B cell (primary cell): ENCODE data around the gene PDE4B. TPM values are rescaled to one million over a fixed set of nuclear protein-coding genes. Genes with fewer than 3 reads are reported as not detected.

ENCODE experiments used
- ATAC-seq: fragments of 200-7000 bp; cut with Tn5 transposase; one replicate; pipeline ENCODE4 v1.10.0; 2021; ENCODE audit warnings: low read depth, mild to moderate bottlenecking, moderate number of reproducible peaks, moderate library complexity
- CTCF ChIA-PET: fragments of 350-600 bp; sonication (Branson Sonifier 250); formaldehyde crosslinking; loops from one replicate; lab custom pipeline; 2021; ENCODE audit warnings: antibody characterized with exemption, inconsistent platforms; lab: Charles Lee
- POLR2A ChIA-PET: fragments of 350-600 bp; sonication (Branson Sonifier 250); formaldehyde crosslinking; loops from one replicate; lab custom pipeline; 2021; ENCODE audit warnings: antibody characterized with exemption; lab: Charles Lee
- DNase-seq: peaks from one replicate; pipeline ENCODE4 v3.0.0; 2013
- H2AFZ ChIP-seq: 2 replicates; pipeline ENCODE4 v1.6.1; 2012; ENCODE audit warnings: mild to moderate bottlenecking, low read depth, low read length; ENCODE audit not compliant: insufficient read depth, poor library complexity, severe bottlenecking
- H3K27ac ChIP-seq, 2 donors: 1 replicate in 1 of 2; 2 replicates in 1 of 2; pipeline ENCODE4 v1.5.1; 2012 to 2013; ENCODE audit warnings: low read length in 2 of 2, mild to moderate bottlenecking in 2 of 2, moderate library complexity in 1 of 2
- H3K27me3 ChIP-seq, 4 experiments: fragments of 200-600 bp in 1 of 4; sonication (generic) in 1 of 4; replicated peaks in 1 of 4; 1 replicate in 2 of 4; 2 replicates in 2 of 4; pipeline versions ENCODE4 v1.6.1 to v1.7.0; 2013 to 2016; ENCODE audit warnings: low read length in 3 of 4, mild to moderate bottlenecking in 2 of 4, mixed read lengths in 1 of 4, moderate library complexity in 1 of 4; ENCODE audit not compliant: insufficient read depth in 4 of 4, control insufficient read depth in 3 of 4; ENCODE audit errors: control extremely low read depth in 1 of 4
- H3K36me3 ChIP-seq, 2 experiments: replicated peaks in 1 of 2; 1 replicate in 1 of 2; 2 replicates in 1 of 2; pipeline versions ENCODE4 v1.6.1 to v1.7.1; 2013; ENCODE audit warnings: low read length in 1 of 2; ENCODE audit not compliant: insufficient read depth in 2 of 2, control insufficient read depth in 1 of 2; ENCODE audit errors: control extremely low read depth in 1 of 2, extremely low read depth in 1 of 2
- H3K4me1 ChIP-seq, 2 donors: fragments of 200-600 bp in 1 of 2; sonication (generic) in 1 of 2; 1 replicate in 1 of 2; 2 replicates in 1 of 2; pipeline versions ENCODE4 v1.5.1 to v1.6.1; 2013 to 2017; ENCODE audit warnings: low read length in 2 of 2; ENCODE audit not compliant: control insufficient read depth in 2 of 2, insufficient read depth in 2 of 2
- H3K4me2 ChIP-seq: replicated peaks from 2 replicates; pipeline ENCODE3; 2012; ENCODE audit warnings: mild to moderate bottlenecking, low read depth, low read length; ENCODE audit not compliant: poor library complexity, severe bottlenecking
- H3K4me3 ChIP-seq, 5 experiments: fragments of 200-600 bp in 1 of 5; sonication (generic) in 1 of 5; 1 replicate in 3 of 5; 2 replicates in 2 of 5; pipeline versions ENCODE4 v1.5.1 to v1.7.0; 2011 to 2016; ENCODE audit warnings: low read length in 4 of 5, mild to moderate bottlenecking in 4 of 5, low read depth in 2 of 5, control low read depth in 1 of 5, moderate library complexity in 1 of 5; ENCODE audit not compliant: insufficient read depth in 1 of 5; ENCODE audit errors: control extremely low read depth in 1 of 5, extremely low read depth in 1 of 5
- H3K79me2 ChIP-seq: fragments of 200-600 bp; sonication (generic); one replicate; pipeline ENCODE4 v1.6.0; 2016; ENCODE audit warnings: low read length; ENCODE audit not compliant: control insufficient read depth, insufficient read depth
- H3K9ac ChIP-seq: fragments of 200-600 bp; sonication (generic); 2 replicates; pipeline ENCODE4 v1.6.1; 2017; ENCODE audit warnings: mild to moderate bottlenecking, low read length, moderate library complexity
- H3K9me3 ChIP-seq, 3 donors: one replicate each; pipeline versions ENCODE4 v1.6.1 to v1.7.1; 2013; ENCODE audit warnings: low read length in 2 of 3; ENCODE audit not compliant: control insufficient read depth in 2 of 3, insufficient read depth in 1 of 3; ENCODE audit errors: control extremely low read depth in 1 of 3
- H4K20me1 ChIP-seq: 2 replicates; pipeline ENCODE4 v1.6.0; 2012; ENCODE audit warnings: mild to moderate bottlenecking, low read length; ENCODE audit not compliant: insufficient read depth, control insufficient read depth, poor library complexity, severe bottlenecking
- H3K27ac Mint-ChIP-seq: one replicate; pipeline ENCODE4 v1.8.0; 2021; ENCODE audit warnings: mixed read lengths
- H3K27me3 Mint-ChIP-seq: one replicate; pipeline ENCODE4 v1.8.0; 2021; ENCODE audit warnings: mixed read lengths
- H3K4me1 Mint-ChIP-seq: one replicate; pipeline ENCODE4 v1.8.0; 2021; ENCODE audit warnings: mixed read lengths
- H3K4me3 Mint-ChIP-seq: one replicate; pipeline ENCODE4 v1.8.0; 2021; ENCODE audit warnings: mixed read lengths
- H3K9me3 Mint-ChIP-seq: one replicate; pipeline ENCODE4 v1.8.0; 2022; ENCODE audit warnings: mixed read lengths; ENCODE audit not compliant: insufficient read depth
- EZH2 ChIP-seq: IDR thresholded peaks from 2 replicates; pipeline ENCODE4 v1.6.1; 2012; ENCODE audit warnings: borderline replicate concordance, low read depth, mild to moderate bottlenecking, moderate library complexity, low read length; ENCODE audit not compliant: insufficient read depth, poor library complexity, severe bottlenecking
- WGBS: methylation state at CpG from one replicate; pipeline ENCODE4 v1.1.5; 2013; ENCODE audit warnings: missing lambda C conversion rate; ENCODE audit not compliant: insufficient coverage; 5-methylcytosine and 5-hydroxymethylcytosine counted together
- intact Hi-C: fragments of 100-400 bp; cut with micrococcal nuclease; formaldehyde crosslinking; loops from one replicate; pipeline ENCODE4 v1.10.0; 2022
- polyA plus RNA-seq: library from polyadenylated mRNA; depleted of rRNA; stranded (reverse); fragments of >200 nt; gene quantifications from 2 replicates; pipeline ENCODE4 v1.2.3, GENCODE V29; 2012
- total RNA-seq, 2 donors: library from RNA; stranded (reverse); fragments of 120-200 nt in 1 of 2; gene quantifications; 1 replicate in 1 of 2; 2 replicates in 1 of 2; pipeline versions ENCODE4 v1.2.3 to v1.2.4, GENCODE V29; 2013 to 2022
- TF ChIP-seq, protein P1 (sequence below): fragments of 200-600 bp; IDR thresholded peaks from one replicate; pipeline ENCODE4 v1.8.0; 2022; ENCODE audit warnings: antibody characterized with exemption, mild to moderate bottlenecking

Gene PDE4B
- total and polyA plus RNA-seq, 2 donors (not counting 1 experiment from before 2014, with no cell fraction given) = 63.7 to 242 TPM

DNA sequence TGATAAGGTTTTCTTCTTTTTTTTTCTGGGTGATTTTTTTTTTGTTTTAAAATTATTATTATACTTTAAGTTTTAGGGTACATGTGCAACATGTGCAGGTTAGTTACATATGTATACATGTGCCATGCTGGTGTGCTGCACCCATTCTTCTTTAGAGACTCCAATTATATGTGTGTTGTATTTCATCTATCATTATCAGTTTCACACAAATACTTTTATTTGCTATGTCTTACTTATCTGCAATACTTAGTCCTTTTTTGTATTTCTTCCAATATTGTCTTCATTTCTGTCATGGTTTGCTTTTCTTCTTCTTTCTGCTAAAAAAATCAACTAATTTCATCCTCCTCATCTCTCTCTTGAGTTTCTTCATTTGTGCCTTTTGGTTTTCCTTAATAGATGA, 3.9 kb upstream of the PDE4B start:
- H3K9ac ChIP-seq = no peak overlapping the region

DNA sequence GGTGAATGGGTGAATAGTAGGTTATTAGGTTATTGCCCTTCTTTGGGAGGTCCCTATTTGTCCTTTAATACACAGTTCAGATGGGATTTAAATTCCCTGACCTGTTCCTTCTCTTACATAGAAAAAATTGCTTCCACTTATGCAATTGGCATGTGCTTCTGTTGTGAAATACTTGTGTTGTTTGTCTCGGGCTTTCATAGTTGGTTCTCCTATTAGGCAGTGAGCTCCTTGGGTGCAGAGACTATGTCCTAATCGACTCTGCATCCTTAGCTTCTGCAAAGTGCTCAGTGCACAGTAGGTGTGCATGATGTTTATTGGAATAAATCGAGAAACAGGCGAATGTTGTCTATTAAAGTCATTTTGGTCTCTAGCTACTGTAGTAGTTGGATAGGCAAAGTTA, 1.3 kb upstream of the PDE4B start:
- Histone ChIP-seq H3K4me1 (no peaks in the 10 kb centered on the region), H3K4me2 (no peak overlapping the region), H3K79me2 (no peaks in the 10 kb centered on the region), H3K9ac (no peak overlapping the region), H3K9me3 (peaks cover 0 to 13% (median 3%) of the 10 kb centered on the region in 3 donors), H3K27ac (no peak overlapping the region), H3K27me3 (peaks cover 0 to 18% (median 5%) of the 10 kb centered on the region in 4 experiments), H3K36me3 (no peaks in the 10 kb centered on the region), H2AFZ (no peak overlapping the region), H3K4me3 (no peak overlapping the region), H4K20me1 (no peaks in the 10 kb centered on the region)
- POLR2A ChIA-PET = no interaction called here
- no peak for ATAC-seq
- Mint-ChIP-seq H3K27ac (no peak overlapping the region), H3K4me3 (no peak overlapping the region), H3K27me3 (peaks cover 42% of the 10 kb centered on the region), H3K4me1 (no peaks in the 10 kb centered on the region), H3K9me3 (peaks cover 5% of the 10 kb centered on the region)
- TF ChIP-seq EZH2 = no peak
- TF ChIP-seq, protein P1, sequence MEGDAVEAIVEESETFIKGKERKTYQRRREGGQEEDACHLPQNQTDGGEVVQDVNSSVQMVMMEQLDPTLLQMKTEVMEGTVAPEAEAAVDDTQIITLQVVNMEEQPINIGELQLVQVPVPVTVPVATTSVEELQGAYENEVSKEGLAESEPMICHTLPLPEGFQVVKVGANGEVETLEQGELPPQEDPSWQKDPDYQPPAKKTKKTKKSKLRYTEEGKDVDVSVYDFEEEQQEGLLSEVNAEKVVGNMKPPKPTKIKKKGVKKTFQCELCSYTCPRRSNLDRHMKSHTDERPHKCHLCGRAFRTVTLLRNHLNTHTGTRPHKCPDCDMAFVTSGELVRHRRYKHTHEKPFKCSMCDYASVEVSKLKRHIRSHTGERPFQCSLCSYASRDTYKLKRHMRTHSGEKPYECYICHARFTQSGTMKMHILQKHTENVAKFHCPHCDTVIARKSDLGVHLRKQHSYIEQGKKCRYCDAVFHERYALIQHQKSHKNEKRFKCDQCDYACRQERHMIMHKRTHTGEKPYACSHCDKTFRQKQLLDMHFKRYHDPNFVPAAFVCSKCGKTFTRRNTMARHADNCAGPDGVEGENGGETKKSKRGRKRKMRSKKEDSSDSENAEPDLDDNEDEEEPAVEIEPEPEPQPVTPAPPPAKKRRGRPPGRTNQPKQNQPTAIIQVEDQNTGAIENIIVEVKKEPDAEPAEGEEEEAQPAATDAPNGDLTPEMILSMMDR = no peak
- WGBS = 83% methylated on average over 2 of the region's 4 CpGs
- no peak for DNase-seq
- CTCF ChIA-PET = no interaction called here
- intact Hi-C loops = no loop called here

More for the DNA sequence above, 3.9 kb upstream of the PDE4B start:
- Mint-ChIP-seq H3K27ac (no peak overlapping the region), H3K9me3 (peaks cover 8% of the 10 kb centered on the region), H3K4me1 (no peaks in the 10 kb centered on the region), H3K4me3 (no peak overlapping the region), H3K27me3 (peaks cover 23% of the 10 kb centered on the region)
- Histone ChIP-seq H4K20me1 (no peaks in the 10 kb centered on the region), H3K27ac (no peak overlapping the region), H3K4me2 (no peak overlapping the region), H3K79me2 (no peaks in the 10 kb centered on the region), H3K4me3 (no peak overlapping the region), H2AFZ (no peak overlapping the region), H3K36me3 (no peaks in the 10 kb centered on the region), H3K4me1 (no peaks in the 10 kb centered on the region), H3K27me3 (peaks cover 0 to 18% (median 2%) of the 10 kb centered on the region in 4 experiments), H3K9me3 (peaks cover 0 to 13% (median 3%) of the 10 kb centered on the region in 3 donors)
- intact Hi-C loops = no loop called here
- CTCF ChIA-PET = no interaction called here
- TF ChIP-seq, protein P1 = no peak
- no peak for TF ChIP-seq EZH2
- DNase-seq = no peak
- POLR2A ChIA-PET = no interaction called here
- no peak for ATAC-seq
